CD4-positive, alpha-beta T cell (primary cell): ENCODE data around the gene SELENOS. TPM values are rescaled to one million over a fixed set of nuclear protein-coding genes. Genes with fewer than 3 reads are reported as not detected.
A peak's percentile ranks its signal among the peaks of the same experiment; 100 is the strongest.

Experiments used
- ATAC-seq: fragments of 200-7000 bp; cut with Tn5 transposase; one replicate; pipeline ENCODE4 v1.10.0; 2022; ENCODE audit warnings: mild to moderate bottlenecking; ENCODE audit not compliant: poor library complexity
- CTCF ChIA-PET: fragments of 350-600 bp; sonication (Branson Sonifier 250); formaldehyde crosslinking; loops from one replicate; lab custom pipeline; 2021; ENCODE audit warnings: antibody characterized with exemption, inconsistent platforms; lab: Charles Lee
- POLR2A ChIA-PET: fragments of 350-600 bp; sonication (Branson Sonifier 250); formaldehyde crosslinking; loops from one replicate; lab custom pipeline; 2021; ENCODE audit warnings: antibody characterized with exemption, inconsistent platforms; lab: Charles Lee
- DNase-seq, 14 experiments: peaks; one replicate each; pipeline ENCODE4 v3.0.0-alpha.2; 2013 to 2020; ENCODE audit warnings: mixed read lengths in 2 of 14
- H3K27ac ChIP-seq, 2 donors: one replicate each; pipeline versions ENCODE4 v1.5.1 to v1.7.0; 2013; ENCODE audit warnings: low read length in 2 of 2, low read depth in 1 of 2, mild to moderate bottlenecking in 1 of 2
- H3K27me3 ChIP-seq, 2 experiments: 1 replicate in 1 of 2; 2 replicates in 1 of 2; pipeline versions ENCODE4 v1.6.1 to v1.7.0; 2013; ENCODE audit warnings: low read length in 2 of 2, control low read depth in 1 of 2, mild to moderate bottlenecking in 1 of 2, moderate library complexity in 1 of 2; ENCODE audit not compliant: insufficient read depth in 2 of 2, control insufficient read depth in 1 of 2
- H3K36me3 ChIP-seq: one replicate; pipeline ENCODE4 v1.6.1; 2013; ENCODE audit warnings: low read length, control low read depth; ENCODE audit not compliant: insufficient read depth
- H3K4me1 ChIP-seq: one replicate; pipeline ENCODE4 v1.6.1; 2013; ENCODE audit warnings: low read length, control low read depth; ENCODE audit not compliant: insufficient read depth
- H3K4me3 ChIP-seq: one replicate; pipeline ENCODE4 v1.5.1; 2013; ENCODE audit warnings: mild to moderate bottlenecking, low read length, moderate library complexity
- H3K9me3 ChIP-seq, 2 experiments: 1 replicate in 1 of 2; 2 replicates in 1 of 2; pipeline versions ENCODE4 v1.6.1 to v1.7.0; 2013; ENCODE audit warnings: low read length in 2 of 2, mild to moderate bottlenecking in 2 of 2, control low read depth in 1 of 2, moderate library complexity in 1 of 2; ENCODE audit not compliant: control insufficient read depth in 1 of 2, insufficient read depth in 1 of 2
- H3K27ac Mint-ChIP-seq: one replicate; pipeline ENCODE4 v1.8.0; 2020; ENCODE audit warnings: mixed read lengths
- H3K27me3 Mint-ChIP-seq: one replicate; pipeline ENCODE4 v1.8.0; 2021; ENCODE audit warnings: mixed read lengths
- H3K36me3 Mint-ChIP-seq: one replicate; pipeline ENCODE4 v1.8.0; 2021; ENCODE audit warnings: low read depth, mixed read lengths
- H3K4me1 Mint-ChIP-seq: one replicate; pipeline ENCODE4 v1.8.0; 2021; ENCODE audit warnings: low read depth, mixed read lengths
- H3K4me3 Mint-ChIP-seq: one replicate; pipeline ENCODE4 v1.8.0; 2020; ENCODE audit warnings: mild to moderate bottlenecking, mixed read lengths
- H3K9me3 Mint-ChIP-seq: one replicate; pipeline ENCODE4 v1.8.0; 2020; ENCODE audit warnings: mixed read lengths
- intact Hi-C, 2 experiments: fragments of 100-400 bp; cut with DNase I in 1 of 2; cut with micrococcal nuclease in 1 of 2; formaldehyde crosslinking; loops; one replicate each; pipeline versions ENCODE4 v1.15.1 to v1.9.0; 2023 to 2025; cut with DNase I, micrococcal nuclease
- total RNA-seq, 174 experiments: library from RNA in 2 of 174; stranded (reverse) in 2 of 174; gene quantifications; one replicate each; pipeline ENCODE4 v1.2.3 and lab custom pipeline; 2021 to 2026
- TF ChIP-seq, protein P1 (sequence below): fragments of 200-600 bp; IDR thresholded peaks from one replicate; pipeline ENCODE4 v1.8.0; 2022; ENCODE audit warnings: antibody characterized with exemption, mild to moderate bottlenecking

The SELENOS gene
- total RNA-seq, 2 experiments from 2014 or later = 41.7 to 48.5 TPM

- H3K27me3 ChIP-seq = no peaks in the 10 kb centered on the region
- Mint-ChIP-seq H3K4me3 (peak overlapping the region; percentile 55), H3K27ac (peak overlapping the region; percentile 59), H3K27me3 (no peaks in the 10 kb centered on the region), H3K9me3 (no peaks in the 10 kb centered on the region), H3K36me3 (no peaks in the 10 kb centered on the region), H3K4me1 (peaks cover 89% of the 10 kb centered on the region)
- intact Hi-C loops = loop anchor here in 1 of 2 experiments (5.0 kb wide), 1 partner anchor 37 kb away; no protein-coding TSS in a partner anchor
- TF ChIP-seq, protein P1, sequence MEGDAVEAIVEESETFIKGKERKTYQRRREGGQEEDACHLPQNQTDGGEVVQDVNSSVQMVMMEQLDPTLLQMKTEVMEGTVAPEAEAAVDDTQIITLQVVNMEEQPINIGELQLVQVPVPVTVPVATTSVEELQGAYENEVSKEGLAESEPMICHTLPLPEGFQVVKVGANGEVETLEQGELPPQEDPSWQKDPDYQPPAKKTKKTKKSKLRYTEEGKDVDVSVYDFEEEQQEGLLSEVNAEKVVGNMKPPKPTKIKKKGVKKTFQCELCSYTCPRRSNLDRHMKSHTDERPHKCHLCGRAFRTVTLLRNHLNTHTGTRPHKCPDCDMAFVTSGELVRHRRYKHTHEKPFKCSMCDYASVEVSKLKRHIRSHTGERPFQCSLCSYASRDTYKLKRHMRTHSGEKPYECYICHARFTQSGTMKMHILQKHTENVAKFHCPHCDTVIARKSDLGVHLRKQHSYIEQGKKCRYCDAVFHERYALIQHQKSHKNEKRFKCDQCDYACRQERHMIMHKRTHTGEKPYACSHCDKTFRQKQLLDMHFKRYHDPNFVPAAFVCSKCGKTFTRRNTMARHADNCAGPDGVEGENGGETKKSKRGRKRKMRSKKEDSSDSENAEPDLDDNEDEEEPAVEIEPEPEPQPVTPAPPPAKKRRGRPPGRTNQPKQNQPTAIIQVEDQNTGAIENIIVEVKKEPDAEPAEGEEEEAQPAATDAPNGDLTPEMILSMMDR = no peak
- H3K27ac ChIP-seq = peak overlapping the region in 1 of 2 donors; percentile 32
- ATAC-seq (no peak), DNase-seq (peak in 1 of 14 experiments; percentile 35)
- no peaks in the 10 kb centered on the region for H3K36me3 ChIP-seq
- no peak overlapping the region for H3K4me3 ChIP-seq
- ChIA-PET POLR2A (interaction anchor here (1.0 to 1.2 kb wide), 3 partner anchors 35 to 51 kb away, joined by 3 to 5 read pairs (median 3); partner anchors contain the start of gene SNRPA1), CTCF (interaction anchor here (1.3 kb wide), 1 partner anchor 12 kb away, joined by 3 read pairs; no protein-coding TSS in a partner anchor)
- H3K4me1 ChIP-seq = peaks cover 64% of the 10 kb centered on the region
- no peaks in the 10 kb centered on the region for H3K9me3 ChIP-seq
These were observed 33.1 kb downstream of the SELENOS start for GRCh38 chr15:101244036-101244781.

- peak overlapping the region; percentile 81 for H3K27ac Mint-ChIP-seq
- intact Hi-C loops = loop anchor here in 1 of 2 experiments (5.0 kb wide), 1 partner anchor 36 kb away; no protein-coding TSS in a partner anchor
These were observed 33.9 kb downstream of the SELENOS start for GRCh38 chr15:101243420-101243819.

DNA sequence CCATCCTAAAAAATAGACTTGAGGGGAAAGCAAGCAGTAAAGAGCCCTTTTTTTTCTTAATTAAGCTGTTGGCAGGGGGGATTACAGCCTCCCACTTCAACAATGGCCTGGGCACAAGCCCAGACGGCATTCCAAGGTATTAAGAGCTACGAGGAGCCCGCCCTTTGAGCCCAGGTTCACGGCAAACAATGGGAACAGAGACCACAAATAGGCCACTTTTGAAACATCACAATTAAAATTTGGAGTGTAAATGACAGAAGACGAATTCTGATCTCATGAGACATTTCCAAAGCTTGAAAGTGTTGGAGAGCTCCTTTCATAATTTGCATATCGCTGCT, 34.3 kb downstream of the SELENOS start:
- ChIA-PET POLR2A (interaction anchor here (0.7 to 4.1 kb wide), 10 partner anchors 8 to 901 kb away, joined by 3 to 43 read pairs (median 3); partner anchors contain the start of genes ADAMTS17, CHSY1 and SNRPA1), CTCF (interaction anchor here (0.6 to 4.9 kb wide), 5 partner anchors 8 to 32 kb away, joined by 3 to 20 read pairs (median 3); partner anchors contain the start of gene CHSY1)
- ATAC-seq = no peak
- no peak overlapping the region for H3K27ac ChIP-seq
- H3K9me3 Mint-ChIP-seq = no peaks in the 10 kb centered on the region
- H3K4me3 ChIP-seq = peak overlapping the region; percentile 35
- H3K4me3 Mint-ChIP-seq = peak overlapping the region; percentile 59
- H3K27ac Mint-ChIP-seq = peak overlapping the region; percentile 81
- intact Hi-C loops = loop anchor here in 1 of 2 experiments (5.0 kb wide), 1 partner anchor 36 kb away; no protein-coding TSS in a partner anchor
- H3K4me1 Mint-ChIP-seq = peaks cover 93% of the 10 kb centered on the region
- H3K36me3 Mint-ChIP-seq = no peaks in the 10 kb centered on the region
- no peaks in the 10 kb centered on the region for H3K27me3 ChIP-seq
- H3K27me3 Mint-ChIP-seq = no peaks in the 10 kb centered on the region
- no peaks in the 10 kb centered on the region for H3K36me3 ChIP-seq
- H3K9me3 ChIP-seq = no peaks in the 10 kb centered on the region
- DNase-seq = no peak
- H3K4me1 ChIP-seq = peaks cover 66% of the 10 kb centered on the region
- TF ChIP-seq, protein P1 = no peak

More at GRCh38 chr15:101243420-101243819, 33.9 kb downstream of the SELENOS start:
- peaks cover 66% of the 10 kb centered on the region for H3K4me1 ChIP-seq
- Mint-ChIP-seq H3K27me3 (no peaks in the 10 kb centered on the region), H3K4me1 (peaks cover 94% of the 10 kb centered on the region), H3K9me3 (no peaks in the 10 kb centered on the region), H3K4me3 (peak overlapping the region; percentile 59), H3K36me3 (no peaks in the 10 kb centered on the region)
- no peak overlapping the region for H3K4me3 ChIP-seq
- H3K27me3 ChIP-seq = no peaks in the 10 kb centered on the region
- H3K27ac ChIP-seq = no peak overlapping the region
- DNase-seq = no peak
- CTCF ChIA-PET = interaction anchor here (1.3 to 4.9 kb wide), 2 partner anchors 8 to 15 kb away, joined by 3 to 20 read pairs; partner anchors contain the start of gene CHSY1
- POLR2A ChIA-PET = interaction anchor here (0.8 to 4.1 kb wide), 5 partner anchors 8 to 117 kb away, joined by 3 to 43 read pairs (median 4); partner anchors contain the start of genes CHSY1 and SNRPA1
- no peak for ATAC-seq
- no peaks in the 10 kb centered on the region for H3K9me3 ChIP-seq
- H3K36me3 ChIP-seq = no peaks in the 10 kb centered on the region
- TF ChIP-seq, protein P1 = no peak
